Measurements from ENCODE around the gene RAD51AP1. TPM values are rescaled to one million over a fixed set of nuclear protein-coding genes. Genes with fewer than 3 reads are reported as not detected.

RAD51AP1 gene
- total and polyA plus RNA-seq, 2 of the 8 experiments (the other 6 are each of a cell fraction or from before 2014, with no cell fraction given), result 29.7 to 48.3 TPM

DNA sequence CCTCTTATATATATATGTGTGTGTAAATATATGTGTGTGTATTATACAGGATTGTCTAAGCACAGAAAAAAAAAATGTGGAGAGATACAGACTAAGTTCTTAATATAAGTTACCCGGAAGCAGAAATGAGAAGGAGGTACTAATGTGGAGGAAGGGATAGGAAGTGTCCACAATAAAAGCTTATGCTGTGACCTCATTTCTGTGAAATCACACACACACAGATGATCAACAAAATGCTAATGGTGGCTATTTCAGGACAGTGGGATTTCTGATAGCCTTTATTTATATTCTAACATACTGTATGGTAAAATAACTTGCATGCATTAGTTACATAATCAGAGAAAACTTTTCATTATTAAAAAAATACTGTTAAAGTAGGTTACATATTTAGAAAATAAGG is 8.5 kb upstream of the RAD51AP1 start:
- H4K20me1 ChIP-seq (replicated peaks in 1 of 2; ENCODE audit: control insufficient read depth in 1 of 2, insufficient read depth in 2 of 2, low read length in 2 of 2), result peaks cover 0 to 2% of the 10 kb centered on the region in 2 experiments
- H2BK120ac ChIP-seq (replicated peaks; ENCODE audit: low read depth, low read length), result no peak overlapping the region
- WGBS, 2 experiments (ENCODE audit: extremely low coverage in 1 of 2, insufficient coverage in 1 of 2, insufficient read length in 1 of 2, insufficient replicate concordance in 2 of 2, low coverage in 1 of 2, low lambda C conversion rate in 2 of 2, missing lambda C conversion rate in 1 of 2), result 82% methylated on average over 1 of the region's 1 CpG; no CpG with 5 or more reads in 1 of the 2 experiments
- no peak overlapping the region for H2BK12ac ChIP-seq (ENCODE audit: low read depth, low read length)
- no peak overlapping the region for H3K4ac ChIP-seq (replicated peaks; ENCODE audit: insufficient read length, low read depth, low read length)
- H3K23me2 ChIP-seq (ENCODE audit: low read depth, low read length), result no peaks in the 10 kb centered on the region; the same call in 1 of the 2 replicates
- FAIRE-seq (no peak), DNase-seq (ENCODE audit: low read depth in 1 of 2, low spot score in 2 of 2) (no peak)
- CTCF ChIA-PET (ENCODE audit: partially characterized antibody), result interaction anchor here (0.7 to 2.2 kb wide), 3 partner anchors 37 to 321 kb away, joined by 3 to 10 read pairs (median 4); no protein-coding TSS in a partner anchor
- H3K4me2 ChIP-seq (ENCODE audit: insufficient read depth in 1 of 2, low read depth in 2 of 2, low read length in 2 of 2), result no peak overlapping the region
- no peak overlapping the region for H3K56ac ChIP-seq (replicated peaks; ENCODE audit: insufficient read length, low read depth, low read length)
- no peak overlapping the region for H3K23ac ChIP-seq (ENCODE audit: insufficient read length)
- H3K9ac ChIP-seq (replicated peaks in 1 of 4; ENCODE audit: extremely low read depth in 1 of 4, low read depth in 3 of 4, low read length in 3 of 4), result no peak overlapping the region
- H3K4me1 ChIP-seq (replicated peaks in 1 of 4; ENCODE audit: control insufficient read depth in 3 of 4, insufficient read depth in 4 of 4, low read length in 3 of 4), result no peaks in the 10 kb centered on the region
- no peak overlapping the region for H3K14ac ChIP-seq (ENCODE audit: insufficient read length)
- H4K8ac ChIP-seq (ENCODE audit: extremely low read depth, insufficient read depth, low read length), result no peak overlapping the region
- no peak overlapping the region for H2BK5ac ChIP-seq (ENCODE audit: low read depth, low read length)
- H2AFZ ChIP-seq (ENCODE audit: low read length), result no peak overlapping the region
- no peak overlapping the region for H3K27ac ChIP-seq (ENCODE audit: low read depth, low read length)
- H3K79me1 ChIP-seq (ENCODE audit: low read depth, low read length), result no peaks in the 10 kb centered on the region
- H4K5ac ChIP-seq (ENCODE audit: insufficient read length, low read depth, low read length), result no peak overlapping the region
- H3K18ac ChIP-seq (ENCODE audit: extremely low read depth, low read length), result no peak overlapping the region
- H3K79me2 ChIP-seq (ENCODE audit: control insufficient read depth in 1 of 2, insufficient read depth in 2 of 2, low read length in 2 of 2), result no peaks in the 10 kb centered on the region
- no peak overlapping the region for H2BK15ac ChIP-seq (ENCODE audit: low read length)
- H4K91ac ChIP-seq (replicated peaks; ENCODE audit: insufficient read length, low read length), result no peak overlapping the region
- H3K27me3 ChIP-seq (replicated peaks in 1 of 4; ENCODE audit: control insufficient read depth in 3 of 4, extremely low read depth in 1 of 4, insufficient read depth in 3 of 4, low read length in 3 of 4), result no peaks in the 10 kb centered on the region
- TF ChIP-seq, protein P1, sequence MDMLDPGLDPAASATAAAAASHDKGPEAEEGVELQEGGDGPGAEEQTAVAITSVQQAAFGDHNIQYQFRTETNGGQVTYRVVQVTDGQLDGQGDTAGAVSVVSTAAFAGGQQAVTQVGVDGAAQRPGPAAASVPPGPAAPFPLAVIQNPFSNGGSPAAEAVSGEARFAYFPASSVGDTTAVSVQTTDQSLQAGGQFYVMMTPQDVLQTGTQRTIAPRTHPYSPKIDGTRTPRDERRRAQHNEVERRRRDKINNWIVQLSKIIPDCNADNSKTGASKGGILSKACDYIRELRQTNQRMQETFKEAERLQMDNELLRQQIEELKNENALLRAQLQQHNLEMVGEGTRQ (IDR thresholded peaks at IDR 0.05; ENCODE audit: low read length), result no peak
- TF ChIP-seq POLR2A (IDR thresholded peaks at IDR 0.05; ENCODE audit: control extremely low read depth in 1 of 2, low read depth in 2 of 2, low read length in 2 of 2) (no peak), SIRT6 (IDR thresholded peaks at IDR 0.05; ENCODE audit: low read length) (no peak), CBX5 (IDR thresholded peaks at IDR 0.05; ENCODE audit: low read depth, low read length) (no peak), ZNF274 (IDR thresholded peaks at IDR 0.05; ENCODE audit: borderline replicate concordance, extremely low read depth, low read length) (no peak), JUN (IDR thresholded peaks at IDR 0.05; ENCODE audit: low read depth, low read length) (no peak), CEBPB (IDR thresholded peaks at IDR 0.05; ENCODE audit: low read depth, low read length) (no peak), GABPA (IDR thresholded peaks at IDR 0.05; ENCODE audit: borderline replicate concordance, insufficient read depth, low read length) (no peak), EGR1 (IDR thresholded peaks at IDR 0.05; ENCODE audit: borderline replicate concordance, low read depth, low read length) (no peak), KDM1A (IDR thresholded peaks at IDR 0.05; ENCODE audit: borderline replicate concordance, low read length) (no peak), BRCA1 (IDR thresholded peaks at IDR 0.05; ENCODE audit: low read depth, low read length) (no peak), CBX8 (IDR thresholded peaks at IDR 0.05; ENCODE audit: borderline replicate concordance, low read depth, low read length) (no peak)
- TF ChIP-seq, protein P2, sequence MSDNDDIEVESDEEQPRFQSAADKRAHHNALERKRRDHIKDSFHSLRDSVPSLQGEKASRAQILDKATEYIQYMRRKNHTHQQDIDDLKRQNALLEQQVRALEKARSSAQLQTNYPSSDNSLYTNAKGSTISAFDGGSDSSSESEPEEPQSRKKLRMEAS (IDR thresholded peaks at IDR 0.05), result no peak
- TF ChIP-seq, protein P3, sequence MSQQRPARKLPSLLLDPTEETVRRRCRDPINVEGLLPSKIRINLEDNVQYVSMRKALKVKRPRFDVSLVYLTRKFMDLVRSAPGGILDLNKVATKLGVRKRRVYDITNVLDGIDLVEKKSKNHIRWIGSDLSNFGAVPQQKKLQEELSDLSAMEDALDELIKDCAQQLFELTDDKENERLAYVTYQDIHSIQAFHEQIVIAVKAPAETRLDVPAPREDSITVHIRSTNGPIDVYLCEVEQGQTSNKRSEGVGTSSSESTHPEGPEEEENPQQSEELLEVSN (IDR thresholded peaks at IDR 0.05), result no peak
- H2AK5ac ChIP-seq (ENCODE audit: low read depth, low read length), result no peak overlapping the region
- no peak overlapping the region for H2BK20ac ChIP-seq (ENCODE audit: low read length)
- H3K4me3 ChIP-seq (ENCODE audit: extremely low read depth in 1 of 4, insufficient read depth in 2 of 4, low read depth in 3 of 4, low read length in 4 of 4), result no peak overlapping the region
- POLR2A ChIA-PET (ENCODE audit: partially characterized antibody), result no interaction called here
- H3K9me3 ChIP-seq (ENCODE audit: insufficient read depth in 2 of 2, low read depth in 1 of 2, low read length in 1 of 2), result no peaks in the 10 kb centered on the region
- H3K36me3 ChIP-seq (ENCODE audit: control insufficient read depth in 2 of 4, insufficient read depth in 4 of 4, low read length in 3 of 4), result peaks cover 0 to 3% (median 0%) of the 10 kb centered on the region in 4 experiments; a peak in 2 of 8 replicates
